Subcutaneous adipose tissue (tissue), 4 donors: ENCODE data around the gene B3GNT3. TPM values are rescaled to one million over a fixed set of nuclear protein-coding genes. Genes with fewer than 3 reads are reported as not detected.

Experiments used
- CTCF ChIP-seq: fragments of 450-650 bp; IDR thresholded peaks from one replicate; pipeline ENCODE4 v1.5.1; 2016; ENCODE audit warnings: low read depth, mild to moderate bottlenecking, control low read depth, antibody characterized with exemption, moderate library complexity
- total RNA-seq, 4 donors: library from RNA; depleted of rRNA; stranded (reverse); fragments of >200 nt; gene quantifications; one replicate each; pipeline ENCODE4 v1.1.0, GENCODE V29; 2016

B3GNT3 gene
- total RNA-seq, 4 donors from 2014 or later: 1.1 TPM; not detected in 3

GRCh38 chr19:17806945-17807344, 12.0 kb downstream of the B3GNT3 start:
- TF ChIP-seq CTCF: no peak

- TF ChIP-seq CTCF: no peak
These were observed 12.9 kb downstream of the B3GNT3 start for GRCh38 chr19:17807731-17808316.

- TF ChIP-seq CTCF: no peak
These were observed 16.2 kb downstream of the B3GNT3 start for GRCh38 chr19:17811103-17811502.

- no peak for TF ChIP-seq CTCF
These were observed 16.7 kb downstream of the B3GNT3 start for GRCh38 chr19:17811681-17812080.

- TF ChIP-seq CTCF: no peak
These were observed 17.2 kb downstream of the B3GNT3 start for GRCh38 chr19:17812099-17812498.

- no peak for TF ChIP-seq CTCF
These were observed 22.9 kb downstream of the B3GNT3 start for GRCh38 chr19:17817668-17818363.

- no peak for TF ChIP-seq CTCF
These were observed 26.3 kb downstream of the B3GNT3 start, which contains the start of gene INSL3 for GRCh38 chr19:17821190-17821589. Gene INSL3 (minus strand): TSS chr19:17821519. CDS start chr19:17821506, 13 bp downstream.
